Activated CD4-positive, alpha-beta T cell treated with anti-CD3 and anti-CD28 coated beads, Interleukin-2, amount 10 ng/mL, durations not matched to agents 7 days and 5 days (primary cell): ENCODE data around the gene FLT3. TPM values are rescaled to one million over a fixed set of nuclear protein-coding genes. Genes with fewer than 3 reads are reported as not detected.

Experiments used
- CTCF ChIA-PET: fragments of 350-600 bp; sonication (Branson Sonifier 250); formaldehyde crosslinking; loops from one replicate; lab custom pipeline; 2021; ENCODE audit warnings: antibody characterized with exemption; lab: Charles Lee
- POLR2A ChIA-PET: fragments of 350-600 bp; sonication (Branson Sonifier 250); formaldehyde crosslinking; loops from one replicate; lab custom pipeline; 2021; ENCODE audit warnings: antibody characterized with exemption; lab: Charles Lee
- DNase-seq: peaks from one replicate; pipeline ENCODE4 v3.0.0-alpha.2; 2020
- H3K27ac Mint-ChIP-seq: one replicate; pipeline ENCODE4 v1.8.0; 2021; ENCODE audit warnings: mild to moderate bottlenecking, moderate library complexity, mixed read lengths
- H3K27me3 Mint-ChIP-seq: one replicate; pipeline ENCODE4 v1.8.0; 2021; ENCODE audit warnings: mixed read lengths
- H3K36me3 Mint-ChIP-seq: one replicate; pipeline ENCODE4 v1.8.0; 2021; ENCODE audit warnings: low read depth, mixed read lengths
- H3K4me1 Mint-ChIP-seq: one replicate; pipeline ENCODE4 v1.8.0; 2021; ENCODE audit warnings: mixed read lengths
- H3K4me3 Mint-ChIP-seq: one replicate; pipeline ENCODE4 v1.8.0; 2021; ENCODE audit warnings: mild to moderate bottlenecking, moderate library complexity, mixed read lengths
- H3K9me3 Mint-ChIP-seq: one replicate; pipeline ENCODE4 v1.8.0; 2021; ENCODE audit warnings: mixed read lengths
- total RNA-seq, 2 experiments: library from RNA; stranded (reverse); gene quantifications; one replicate each; pipeline ENCODE4 v1.2.3, GENCODE V29; 2021

The FLT3 gene
- total RNA-seq, 2 experiments from 2014 or later = not detected

- peaks cover 9% of the 10 kb centered on the region for H3K4me1 Mint-ChIP-seq
- no peak overlapping the region for H3K27ac Mint-ChIP-seq
- ChIA-PET POLR2A (no interaction called here), CTCF (interaction anchor here (0.6 kb wide), 1 partner anchor 152 kb away, joined by 3 read pairs; no protein-coding TSS in a partner anchor)
- H3K36me3 Mint-ChIP-seq = no peaks in the 10 kb centered on the region
- H3K4me3 Mint-ChIP-seq = no peak overlapping the region
- H3K9me3 Mint-ChIP-seq = no peaks in the 10 kb centered on the region
- DNase-seq = no peak
- peaks cover 80% of the 10 kb centered on the region for H3K27me3 Mint-ChIP-seq
These were observed 121.3 kb downstream of the FLT3 start for GRCh38 chr13:27979001-27979643.

GRCh38 chr13:27978301-27978968, 121.9 kb downstream of the FLT3 start:
- H3K36me3 Mint-ChIP-seq = no peaks in the 10 kb centered on the region
- no peak overlapping the region for H3K27ac Mint-ChIP-seq
- ChIA-PET CTCF (interaction anchor here (0.5 to 1.5 kb wide), 5 partner anchors 22 to 644 kb away, joined by 3 to 4 read pairs (median 3); no protein-coding TSS in a partner anchor), POLR2A (no interaction called here)
- H3K27me3 Mint-ChIP-seq = peaks cover 85% of the 10 kb centered on the region
- H3K4me3 Mint-ChIP-seq = no peak overlapping the region
- H3K9me3 Mint-ChIP-seq = no peaks in the 10 kb centered on the region
- DNase-seq = no peak
- H3K4me1 Mint-ChIP-seq = peaks cover 9% of the 10 kb centered on the region

- H3K27ac Mint-ChIP-seq = no peak overlapping the region
These were observed 122.7 kb downstream of the FLT3 start for GRCh38 chr13:27977476-27978300.

GRCh38 chr13:27976362-27977091, 123.8 kb downstream of the FLT3 start:
- DNase-seq = no peak
- POLR2A ChIA-PET = no interaction called here

More at GRCh38 chr13:27977476-27978300, 122.7 kb downstream of the FLT3 start:
- ChIA-PET POLR2A (no interaction called here), CTCF (interaction anchor here (0.5 to 1.5 kb wide), 4 partner anchors 21 to 643 kb away, joined by 3 to 4 read pairs (median 3); no protein-coding TSS in a partner anchor)
- no peak for DNase-seq
- Mint-ChIP-seq H3K4me3 (no peak overlapping the region), H3K36me3 (no peaks in the 10 kb centered on the region), H3K9me3 (no peaks in the 10 kb centered on the region), H3K27me3 (peaks cover 86% of the 10 kb centered on the region), H3K4me1 (peaks cover 9% of the 10 kb centered on the region)

GRCh38 chr13:27975564-27976361, 124.6 kb downstream of the FLT3 start:
- CTCF ChIA-PET = interaction anchor here (0.7 to 2.0 kb wide), 6 partner anchors 9 to 150 kb away, joined by 3 to 7 read pairs (median 5); partner anchors contain the start of gene PDX1
- Mint-ChIP-seq H3K4me1 (peaks cover 9% of the 10 kb centered on the region), H3K4me3 (no peak overlapping the region), H3K36me3 (no peaks in the 10 kb centered on the region), H3K27me3 (peaks cover 84% of the 10 kb centered on the region), H3K9me3 (no peaks in the 10 kb centered on the region), H3K27ac (peak overlapping the region; percentile 46)
- no peak for DNase-seq
- POLR2A ChIA-PET = interaction anchor here (0.5 to 0.6 kb wide), 2 partner anchors 17 to 1410 kb away, joined by 3 read pairs; no protein-coding TSS in a partner anchor

More at GRCh38 chr13:27976362-27977091, 123.8 kb downstream of the FLT3 start:
- Mint-ChIP-seq H3K9me3 (no peaks in the 10 kb centered on the region), H3K36me3 (no peaks in the 10 kb centered on the region), H3K27ac (no peak overlapping the region), H3K27me3 (peaks cover 84% of the 10 kb centered on the region), H3K4me3 (no peak overlapping the region), H3K4me1 (peaks cover 9% of the 10 kb centered on the region)
- CTCF ChIA-PET = interaction anchor here (0.7 to 2.0 kb wide), 4 partner anchors 10 to 151 kb away, joined by 3 to 6 read pairs (median 4); partner anchors contain the start of gene PDX1

- peaks cover 8% of the 10 kb centered on the region for H3K4me1 Mint-ChIP-seq
- H3K27ac Mint-ChIP-seq = no peak overlapping the region
- H3K4me3 Mint-ChIP-seq = no peak overlapping the region
- no peaks in the 10 kb centered on the region for H3K9me3 Mint-ChIP-seq
- no peak for DNase-seq
- ChIA-PET POLR2A (no interaction called here), CTCF (interaction anchor here (0.5 kb wide), 1 partner anchor 12 kb away, joined by 3 read pairs; no protein-coding TSS in a partner anchor)
- H3K27me3 Mint-ChIP-seq = peaks cover 87% of the 10 kb centered on the region
- H3K36me3 Mint-ChIP-seq = no peaks in the 10 kb centered on the region
These were observed 126.3 kb downstream of the FLT3 start for GRCh38 chr13:27973961-27974662.

GRCh38 chr13:27973291-27973690, 127.1 kb downstream of the FLT3 start:
- no peak overlapping the region for H3K4me3 Mint-ChIP-seq
- no peak for DNase-seq
- H3K27me3 Mint-ChIP-seq = peaks cover 83% of the 10 kb centered on the region
- H3K27ac Mint-ChIP-seq = no peak overlapping the region
- H3K9me3 Mint-ChIP-seq = no peaks in the 10 kb centered on the region
- no peaks in the 10 kb centered on the region for H3K36me3 Mint-ChIP-seq
- H3K4me1 Mint-ChIP-seq = peaks cover 9% of the 10 kb centered on the region
- CTCF ChIA-PET = interaction anchor here (0.7 kb wide), 1 partner anchor 146 kb away, joined by 3 read pairs; no protein-coding TSS in a partner anchor
- POLR2A ChIA-PET = no interaction called here

GRCh38 chr13:27972478-27972820, 127.9 kb downstream of the FLT3 start:
- ChIA-PET POLR2A (no interaction called here), CTCF (interaction anchor here (1.0 kb wide), 1 partner anchor 19 kb away, joined by 3 read pairs; no protein-coding TSS in a partner anchor)
- no peak overlapping the region for H3K27ac Mint-ChIP-seq
- H3K27me3 Mint-ChIP-seq = peaks cover 86% of the 10 kb centered on the region
- no peak for DNase-seq
- H3K9me3 Mint-ChIP-seq = no peaks in the 10 kb centered on the region
- no peaks in the 10 kb centered on the region for H3K36me3 Mint-ChIP-seq
- peaks cover 8% of the 10 kb centered on the region for H3K4me1 Mint-ChIP-seq
- H3K4me3 Mint-ChIP-seq = no peak overlapping the region

GRCh38 chr13:27971776-27972477, 128.4 kb downstream of the FLT3 start:
- Mint-ChIP-seq H3K4me1 (peaks cover 8% of the 10 kb centered on the region), H3K4me3 (no peak overlapping the region), H3K9me3 (no peaks in the 10 kb centered on the region), H3K36me3 (no peaks in the 10 kb centered on the region), H3K27me3 (peaks cover 86% of the 10 kb centered on the region), H3K27ac (no peak overlapping the region)
- DNase-seq = no peak
- ChIA-PET CTCF (interaction anchor here (1.0 to 1.3 kb wide), 2 partner anchors 16 to 18 kb away, joined by 3 to 4 read pairs; no protein-coding TSS in a partner anchor), POLR2A (no interaction called here)

- Mint-ChIP-seq H3K27me3 (peaks cover 86% of the 10 kb centered on the region), H3K4me3 (no peak overlapping the region), H3K4me1 (peaks cover 8% of the 10 kb centered on the region), H3K36me3 (no peaks in the 10 kb centered on the region), H3K9me3 (no peaks in the 10 kb centered on the region), H3K27ac (no peak overlapping the region)
- no peak for DNase-seq
- CTCF ChIA-PET = interaction anchor here (1.3 kb wide), 1 partner anchor 15 kb away, joined by 4 read pairs; no protein-coding TSS in a partner anchor
- POLR2A ChIA-PET = no interaction called here
These were observed 129.1 kb downstream of the FLT3 start for GRCh38 chr13:27971236-27971645.
